Stomach (tissue), 19 donors: Measurements from ENCODE around the gene MMEL1. TPM values are rescaled to one million over a fixed set of nuclear protein-coding genes. Genes with fewer than 3 reads are reported as not detected.
"Not testable (repeated sequence)": the region's sequence is repeated elsewhere in the genome, so short reads cannot be mapped to it uniquely, and the experiment has no call there.

ENCODE experiments used
- DNase-seq, 2 donors: peaks; one replicate each; pipeline versions ENCODE4 v3.0.0 to v3.0.0-alpha.2; 2013 to 2019
- H3K27ac ChIP-seq, 5 donors: fragments of 200-600 bp in 4 of 5; sonication (generic) in 4 of 5; one replicate each; pipeline ENCODE4 v1.5.1; 2013 to 2019; ENCODE audit warnings: mild to moderate bottlenecking in 1 of 5, moderate library complexity in 1 of 5
- H3K27me3 ChIP-seq, 3 donors: fragments of 200-600 bp; sonication (generic); one replicate each; pipeline ENCODE4 v1.5.1; 2017 to 2019; ENCODE audit warnings: mixed run types in 1 of 3
- H3K36me3 ChIP-seq, 4 donors: fragments of 200-600 bp; sonication (generic); 1 replicate in 3 of 4; 2 replicates in 1 of 4; pipeline ENCODE4 v1.5.1; 2016 to 2019
- H3K4me1 ChIP-seq, 4 donors: fragments of 200-600 bp; sonication (generic); one replicate each; pipeline ENCODE4 v1.5.1; 2016 to 2019
- H3K4me3 ChIP-seq, 4 donors: fragments of 200-600 bp; sonication (generic) in 3 of 4; one replicate each; pipeline ENCODE4 v1.5.1; 2016 to 2019; ENCODE audit warnings: mild to moderate bottlenecking in 1 of 4
- H3K9me3 ChIP-seq, 4 donors: fragments of 200-600 bp; sonication (generic); one replicate each; pipeline ENCODE4 v1.5.1; 2016 to 2019
- CTCF ChIP-seq, 7 experiments: fragments of 450-650 bp in 4 of 7; fragments of 200-600 bp in 3 of 7; sonication (generic) in 3 of 7; IDR thresholded peaks; one replicate each; pipeline ENCODE4 v1.5.1; 2016 to 2019; ENCODE audit warnings: antibody characterized with exemption in 7 of 7, control low read depth in 2 of 7, mild to moderate bottlenecking in 1 of 7
- EP300 ChIP-seq: sonication (generic); formaldehyde crosslinking; IDR thresholded peaks from one replicate; pipeline ENCODE4 v1.6.1; 2017; ENCODE audit warnings: antibody characterized with exemption
- POLR2A ChIP-seq, 4 donors: fragments of 450-650 bp; IDR thresholded peaks; one replicate each; pipeline ENCODE4 v1.6.1; 2016; ENCODE audit warnings: antibody characterized with exemption in 4 of 4, control low read depth in 2 of 4, mild to moderate bottlenecking in 1 of 4, moderate library complexity in 1 of 4
- POLR2AphosphoS5 ChIP-seq, 3 donors: sonication (generic); formaldehyde crosslinking; IDR thresholded peaks; one replicate each; pipeline ENCODE4 v1.6.1; 2016; ENCODE audit warnings: antibody characterized with exemption in 3 of 3
- WGBS, 5 donors: extraction: QIAGEN DNeasy Blood & Tissue Kit in 3 of 5; methylation state at CpG; one replicate each; pipeline versions ENCODE4 v1.1.5 to v1.1.7; 2013 to 2018; 5-methylcytosine and 5-hydroxymethylcytosine counted together
- intact Hi-C: fragments of 100-400 bp; cut with DNase I; formaldehyde crosslinking; loops from one replicate; pipeline ENCODE4 v1.15.1; 2023; ENCODE audit warnings: low total_unique reads
- long read RNA-seq, 10 donors: transcript quantifications; one replicate each; lab custom pipeline, GENCODE V29; 2026
- polyA plus RNA-seq, 3 donors: library from polyadenylated mRNA; stranded (reverse); fragments of 200-250 nt; gene quantifications; one replicate each; pipeline ENCODE4 v1.2.3, GENCODE V29; 2013
- total RNA-seq, 5 donors: library from RNA; depleted of rRNA; stranded (reverse); fragments of >200 nt; gene quantifications; one replicate each; pipeline versions ENCODE4 v1.1.0 to v1.2.3, GENCODE V29; 2014 to 2016
- donor health status: healthy with polysubstance abuse.
- donor health status: Bipolar disorder and iron deficiency.
- donor health status: healthy.

Gene MMEL1
- 100 to 1,000 TPM in 1 of 5 donors, 10 to 100 TPM in 1, 1 to 10 TPM in 3; 1.3 to 190 (median 4.5) TPM for total RNA-seq
- polyA plus RNA-seq = 10 to 100 TPM; 20.5 to 27.3 (median 26.7) TPM
- long read RNA-seq, donor 1 = 0 reads
- long read RNA-seq, donor 2, partial matches to known transcripts = 67 of 67 reads
- long read RNA-seq, donor 2, other reads (novel, unspliced or antisense) = 0 of 67 reads
- long read RNA-seq, donor 3 = 0 reads
- long read RNA-seq, donor 4 = 0 reads
- long read RNA-seq, donor 5 = 0 reads
- long read RNA-seq, donor 6 = 0 reads
- long read RNA-seq, donor 7 = 0 reads
- long read RNA-seq, donor 8 = 0 reads
- long read RNA-seq, donor 9, partial matches to known transcripts = 0 of 1 reads
- long read RNA-seq, donor 9, other reads (novel, unspliced or antisense) = 0 of 1 reads
- long read RNA-seq, donor 10 = 0 reads

- Histone ChIP-seq H3K36me3 (no peaks in the 10 kb centered on the region), H3K4me3 (no peak within 1 kb of the TSS), H3K9me3 (peaks cover 0 to 10% (median 9%) of the 10 kb centered on the region in 4 donors), H3K27me3 (peaks cover 27 to 96% (median 56%) of the 10 kb centered on the region in 3 donors), H3K27ac (no peak within 1 kb of the TSS), H3K4me1 (peaks cover 0 to 21% (median 15%) of the 10 kb centered on the region in 4 donors)
- no peak for TF ChIP-seq POLR2A (IDR thresholded peaks at IDR 0.05)
- no peak for TF ChIP-seq POLR2AphosphoS5 (IDR thresholded peaks at IDR 0.05)
- no peak for TF ChIP-seq CTCF (IDR thresholded peaks at IDR 0.05)
- TF ChIP-seq EP300 = no peak
- intact Hi-C loops = no loop called here
- DNase-seq = no peak
- WGBS, 5 donors = 32 to 75% (median 65%) methylated on average over 5 to 16 of the region's 16 CpGs
Measured at GRCh38 chr1:2632561-2633361, at the start of gene MMEL1. MMEL1 (minus strand) TSS chr1:2633016; CDS start chr1:2629484, 3,532 bp downstream.

GRCh38 chr1:2676726-2677125 is 43.9 kb upstream of the MMEL1 start:
- H3K4me1 ChIP-seq, H3K9me3 ChIP-seq, H3K4me3 ChIP-seq, H3K27me3 ChIP-seq, intact Hi-C loops, H3K36me3 ChIP-seq, H3K27ac ChIP-seq, DNase-seq: not testable (repeated sequence)
- 34 to 100% (median 81%) methylated on average over 1 to 3 of the region's 10 CpGs; no CpG with 5 or more reads in 1 of the 5 donors for WGBS, 5 donors

- intact Hi-C loops, H3K36me3 ChIP-seq, DNase-seq, H3K27ac ChIP-seq, H3K4me3 ChIP-seq, H3K9me3 ChIP-seq, H3K27me3 ChIP-seq, H3K4me1 ChIP-seq: not testable (repeated sequence)
- 46 to 64% (median 56%) methylated on average over 7 to 8 of the region's 11 CpGs for WGBS, 5 donors
Measured at GRCh38 chr1:2671656-2672055, 38.8 kb upstream of the MMEL1 start.

- H3K36me3 ChIP-seq, H3K27ac ChIP-seq, intact Hi-C loops, H3K4me3 ChIP-seq, H3K27me3 ChIP-seq, H3K4me1 ChIP-seq, DNase-seq: not testable (repeated sequence)
- H3K9me3 ChIP-seq = peaks cover 0 to 12% (median 0%) of the 10 kb centered on the region in 4 donors
- WGBS, 5 donors = 48 to 65% (median 54%) methylated on average over 4 to 6 of the region's 8 CpGs
Measured at GRCh38 chr1:2659806-2660205, 27.0 kb upstream of the MMEL1 start.

- DNase-seq, intact Hi-C loops: not testable (repeated sequence)
- WGBS, 5 donors = 84 to 100% (median 85%) methylated on average over 1 to 8 of the region's 10 CpGs
Measured at GRCh38 chr1:2657909-2658308, 25.1 kb upstream of the MMEL1 start.

GRCh38 chr1:2657124-2657523 is 24.3 kb upstream of the MMEL1 start:
- intact Hi-C loops, H3K4me3 ChIP-seq, H3K36me3 ChIP-seq, H3K4me1 ChIP-seq, H3K27ac ChIP-seq: not testable (repeated sequence)
- peak in 1 of 2 donors; percentile 10 for DNase-seq
- WGBS, 5 donors = 27 to 46% (median 41%) methylated on average over 3 to 12 of the region's 12 CpGs
- peaks cover 0 to 17% (median 0%) of the 10 kb centered on the region in 4 donors for H3K9me3 ChIP-seq
- H3K27me3 ChIP-seq = peaks cover 25 to 36% (median 28%) of the 10 kb centered on the region in 3 donors

More at GRCh38 chr1:2657909-2658308, 25.1 kb upstream of the MMEL1 start:
- Histone ChIP-seq H3K9me3 (peaks cover 0 to 17% (median 0%) of the 10 kb centered on the region in 4 donors), H3K27me3 (peaks cover 24 to 28% (median 25%) of the 10 kb centered on the region in 3 donors)
- not testable (repeated sequence) for H3K4me3 ChIP-seq, H3K27ac ChIP-seq, H3K36me3 ChIP-seq, H3K4me1 ChIP-seq

GRCh38 chr1:2655598-2656434 is 23.0 kb upstream of the MMEL1 start:
- peaks cover 25 to 47% (median 36%) of the 10 kb centered on the region in 3 donors for H3K27me3 ChIP-seq
- H3K36me3 ChIP-seq, intact Hi-C loops, H3K4me3 ChIP-seq, H3K27ac ChIP-seq, H3K4me1 ChIP-seq: not testable (repeated sequence)
- WGBS, 5 donors = 33 to 42% (median 36%) methylated on average over 16 of the region's 16 CpGs
- peak in 1 of 2 donors; percentile 29 for DNase-seq
- peaks cover 0 to 17% (median 0%) of the 10 kb centered on the region in 4 donors for H3K9me3 ChIP-seq

- H3K27me3 ChIP-seq = peaks cover 25 to 56% (median 44%) of the 10 kb centered on the region in 3 donors
- H3K4me1 ChIP-seq, H3K4me3 ChIP-seq, H3K27ac ChIP-seq, intact Hi-C loops, H3K36me3 ChIP-seq: not testable (repeated sequence)
- 32 to 39% (median 33%) methylated on average over 14 of the region's 14 CpGs for WGBS, 5 donors
- DNase-seq = peak in 1 of 2 donors; percentile 26
- H3K9me3 ChIP-seq = peaks cover 0 to 13% (median 0%) of the 10 kb centered on the region in 4 donors
Measured at GRCh38 chr1:2654443-2654948, 21.7 kb upstream of the MMEL1 start.

GRCh38 chr1:2653741-2654442 is 21.1 kb upstream of the MMEL1 start:
- H3K4me1 ChIP-seq, H3K36me3 ChIP-seq, H3K27ac ChIP-seq, intact Hi-C loops, H3K4me3 ChIP-seq: not testable (repeated sequence)
- H3K27me3 ChIP-seq = peaks cover 25 to 56% (median 49%) of the 10 kb centered on the region in 3 donors
- peaks cover 0 to 13% (median 2%) of the 10 kb centered on the region in 4 donors for H3K9me3 ChIP-seq
- 34 to 40% (median 36%) methylated on average over 14 of the region's 14 CpGs for WGBS, 5 donors
- peak; percentile 53 to 57 for DNase-seq
